Spleen (tissue), 7 donors: ENCODE data around the gene CEP250.

Experiments used
- CTCF ChIP-seq, 11 experiments: fragments of 200-600 bp in 7 of 11; fragments of 450-650 bp in 4 of 11; sonication (generic) in 4 of 11; IDR thresholded peaks in 8 of 11; conservative IDR thresholded peaks in 3 of 11; 1 replicate in 7 of 11; 2 replicates in 4 of 11; pipeline versions ENCODE4 v1.4.0 to v1.8.0; 2016 to 2021; ENCODE audit warnings: antibody characterized with exemption in 11 of 11, inconsistent platforms in 4 of 11, mild to moderate bottlenecking in 1 of 11
- POLR2A ChIP-seq, 3 donors: fragments of 450-650 bp; IDR thresholded peaks; one replicate each; pipeline ENCODE4 v1.5.1; 2017; ENCODE audit warnings: antibody characterized with exemption in 3 of 3, mild to moderate bottlenecking in 1 of 3
- POLR2AphosphoS5 ChIP-seq, 3 donors: sonication (generic); formaldehyde crosslinking; IDR thresholded peaks; one replicate each; pipeline ENCODE4 v1.5.1; 2017; ENCODE audit warnings: antibody characterized with exemption in 3 of 3
- donor health status: DM: no; HTN: no; CAD: no; lungs with moderate emphysema.
- donor health status: DM: no; HTN: no; CAD: no.
- donor health status: DM: no; HTN: no; CAD: no.

GRCh38 chr20:35466856-35467255 is 11.5 kb downstream of the CEP250 start:
- TF ChIP-seq POLR2AphosphoS5 (IDR thresholded peaks at IDR 0.05) (no peak), CTCF (IDR thresholded peaks at IDR 0.05 in 8 of 11, conservative IDR thresholded peaks at IDR 0.05 in 3 of 11) (no peak), POLR2A (IDR thresholded peaks at IDR 0.05) (no peak)
